Activated CD8-positive, alpha-beta T cell treated with anti-CD3 and anti-CD28 coated beads for 36 hours (primary cell): Measurements from ENCODE around the gene SF3A2. TPM values are rescaled to one million over a fixed set of nuclear protein-coding genes. Genes with fewer than 3 reads are reported as not detected.

Experiments
- ATAC-seq: fragments of 200-7000 bp; cut with Tn5 transposase; one replicate; pipeline ENCODE4 v1.10.0; 2021; ENCODE audit warnings: mild to moderate bottlenecking, moderate library complexity
- CTCF ChIA-PET: fragments of 350-600 bp; sonication (Branson Sonifier 250); formaldehyde crosslinking; loops from one replicate; lab custom pipeline; 2021; ENCODE audit warnings: antibody characterized with exemption; lab: Charles Lee
- POLR2A ChIA-PET: fragments of 350-600 bp; sonication (Branson Sonifier 250); formaldehyde crosslinking; loops from one replicate; lab custom pipeline; 2021; ENCODE audit warnings: antibody characterized with exemption; lab: Charles Lee
- DNase-seq: peaks from one replicate; pipeline ENCODE4 v3.0.0-alpha.2; 2020
- H3K27ac Mint-ChIP-seq: one replicate; pipeline ENCODE4 v1.8.0; 2021; ENCODE audit warnings: mild to moderate bottlenecking, mixed read lengths
- H3K27me3 Mint-ChIP-seq: one replicate; pipeline ENCODE4 v1.8.0; 2021; ENCODE audit warnings: mixed read lengths
- H3K36me3 Mint-ChIP-seq: one replicate; pipeline ENCODE4 v1.8.0; 2021; ENCODE audit warnings: low read depth, mixed read lengths
- H3K4me1 Mint-ChIP-seq: one replicate; pipeline ENCODE4 v1.8.0; 2021; ENCODE audit warnings: low read depth, mixed read lengths
- H3K4me3 Mint-ChIP-seq: one replicate; pipeline ENCODE4 v1.8.0; 2021; ENCODE audit warnings: mild to moderate bottlenecking, moderate library complexity, mixed read lengths
- H3K9me3 Mint-ChIP-seq: one replicate; pipeline ENCODE4 v1.8.0; 2021; ENCODE audit warnings: mixed read lengths
- CTCF ChIP-seq: fragments of 200-600 bp; IDR thresholded peaks from one replicate; pipeline ENCODE4 v1.8.0; 2022; ENCODE audit warnings: antibody characterized with exemption, mild to moderate bottlenecking
- intact Hi-C: fragments of 100-400 bp; cut with micrococcal nuclease; formaldehyde crosslinking; loops from one replicate; pipeline ENCODE4 v1.10.0; 2022
- total RNA-seq, 2 experiments: library from RNA; stranded (reverse); gene quantifications; one replicate each; pipeline ENCODE4 v1.2.3, GENCODE V29; 2021

The SF3A2 gene
- total RNA-seq, 2 experiments from 2014 or later, result 157 to 163 TPM

GRCh38 chr19:2269244-2270156 is 32.9 kb downstream of the SF3A2 start:
- no peaks in the 10 kb centered on the region for H3K27me3 Mint-ChIP-seq
- peaks cover 35% of the 10 kb centered on the region for H3K4me1 Mint-ChIP-seq
- H3K9me3 Mint-ChIP-seq, result no peaks in the 10 kb centered on the region
- H3K36me3 Mint-ChIP-seq, result peaks cover 39% of the 10 kb centered on the region
- H3K27ac Mint-ChIP-seq, result peak overlapping the region; percentile 90
- intact Hi-C loops, result loop anchor here (2.0 kb wide), 1 partner anchor 31 kb away; no protein-coding TSS in a partner anchor
- peak overlapping the region; percentile 85 for H3K4me3 Mint-ChIP-seq
- CTCF ChIA-PET, result interaction anchor here (0.8 to 0.9 kb wide), 2 partner anchors 11 to 15 kb away, joined by 3 to 5 read pairs; no protein-coding TSS in a partner anchor
- no peak for TF ChIP-seq CTCF
- peak; percentile 98 for DNase-seq
- POLR2A ChIA-PET, result interaction anchor here (0.6 to 11.0 kb wide), 24 partner anchors 9 to 1095 kb away, joined by 3 to 102 read pairs (median 4); partner anchors contain the start of genes AMH, GADD45B, IZUMO4 and JSRP1
- ATAC-seq, result peak; percentile 80

GRCh38 chr19:2270157-2270422 is 33.5 kb downstream of the SF3A2 start:
- intact Hi-C loops, result loop anchor here (2.0 kb wide), 1 partner anchor 31 kb away; no protein-coding TSS in a partner anchor
- Mint-ChIP-seq H3K4me1 (peaks cover 38% of the 10 kb centered on the region), H3K4me3 (peak overlapping the region; percentile 85), H3K27ac (peak overlapping the region; percentile 90), H3K9me3 (no peaks in the 10 kb centered on the region), H3K27me3 (no peaks in the 10 kb centered on the region), H3K36me3 (peaks cover 42% of the 10 kb centered on the region)
- CTCF ChIA-PET, result interaction anchor here (0.8 to 2.7 kb wide), 3 partner anchors 8 to 16 kb away, joined by 3 to 9 read pairs (median 5); no protein-coding TSS in a partner anchor
- ATAC-seq (no peak), DNase-seq (no peak)
- POLR2A ChIA-PET, result interaction anchor here (0.6 to 11.0 kb wide), 26 partner anchors 9 to 1094 kb away, joined by 3 to 102 read pairs (median 4); partner anchors contain the start of genes AMH, GADD45B, IZUMO4 and JSRP1
- TF ChIP-seq CTCF, result no peak

DNA sequence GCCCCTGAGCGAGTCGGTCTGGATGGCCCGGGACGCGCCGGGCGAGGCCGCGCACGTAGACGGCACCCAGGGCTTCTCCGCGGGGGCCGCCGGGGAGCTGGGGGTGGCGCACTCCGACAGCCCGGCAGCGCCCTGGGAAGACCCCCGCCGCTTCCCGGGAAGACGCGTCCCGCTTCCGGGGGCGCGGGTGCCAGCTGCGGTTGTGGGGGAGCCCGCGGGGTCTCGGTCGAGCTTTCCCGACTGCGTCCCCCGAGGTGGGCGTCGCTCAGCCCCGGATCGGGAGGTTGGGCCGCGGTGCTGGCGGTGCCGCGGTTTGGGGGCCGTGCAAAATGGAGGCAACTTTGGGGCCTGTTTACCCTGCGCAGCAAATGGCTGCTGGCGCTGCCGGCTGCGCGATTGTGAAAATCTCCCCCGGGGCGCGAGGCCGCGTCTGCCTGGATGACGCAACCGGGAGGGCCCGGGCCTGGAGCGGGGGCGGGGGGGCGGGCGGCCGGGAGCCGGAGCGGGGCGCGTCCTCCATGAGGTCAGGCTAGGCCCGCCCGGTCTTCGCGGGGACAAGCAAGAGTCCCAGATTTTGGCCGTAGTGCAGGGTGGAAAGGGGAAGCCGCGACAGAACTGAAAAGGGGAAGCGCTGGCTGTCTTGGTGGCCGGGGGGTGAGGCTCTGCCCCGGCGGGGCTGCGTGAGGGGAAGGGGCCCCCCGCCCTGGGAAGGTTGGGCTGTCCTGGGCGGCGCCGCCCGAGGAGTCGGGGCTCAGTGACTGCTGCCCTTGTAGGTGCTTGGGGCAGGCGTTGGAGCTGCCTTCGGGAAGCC is 34.0 kb downstream of the SF3A2 start:
- intact Hi-C loops, result loop anchor here (2.0 kb wide), 1 partner anchor 32 kb away; no protein-coding TSS in a partner anchor
- TF ChIP-seq CTCF, result no peak
- no peaks in the 10 kb centered on the region for H3K9me3 Mint-ChIP-seq
- peak; percentile 20 for ATAC-seq
- H3K36me3 Mint-ChIP-seq, result peaks cover 42% of the 10 kb centered on the region
- peak; percentile 83 for DNase-seq
- H3K27me3 Mint-ChIP-seq, result no peaks in the 10 kb centered on the region
- CTCF ChIA-PET, result interaction anchor here (0.8 to 2.7 kb wide), 3 partner anchors 9 to 17 kb away, joined by 3 to 9 read pairs (median 5); no protein-coding TSS in a partner anchor
- POLR2A ChIA-PET, result interaction anchor here (0.6 to 11.0 kb wide), 28 partner anchors 8 to 1094 kb away, joined by 3 to 102 read pairs (median 4); partner anchors contain the start of genes AMH, GADD45B, JSRP1 and LMNB2
- peaks cover 39% of the 10 kb centered on the region for H3K4me1 Mint-ChIP-seq
- peak overlapping the region; percentile 85 for H3K4me3 Mint-ChIP-seq
- H3K27ac Mint-ChIP-seq, result peak overlapping the region; percentile 90

- ChIA-PET CTCF (interaction anchor here (1.6 to 4.9 kb wide), 6 partner anchors 9 to 122 kb away, joined by 3 to 29 read pairs (median 10); partner anchors contain the start of gene PLEKHJ1), POLR2A (interaction anchor here (0.8 to 11.0 kb wide), 14 partner anchors 12 to 422 kb away, joined by 3 to 102 read pairs (median 4); partner anchors contain the start of genes AMH, JSRP1, LMNB2 and PLEKHJ1)
- Mint-ChIP-seq H3K27ac (peak overlapping the region; percentile 90), H3K4me3 (peak overlapping the region; percentile 85), H3K36me3 (peaks cover 42% of the 10 kb centered on the region), H3K27me3 (no peaks in the 10 kb centered on the region), H3K4me1 (peaks cover 36% of the 10 kb centered on the region), H3K9me3 (no peaks in the 10 kb centered on the region)
- ATAC-seq (no peak), DNase-seq (no peak)
- TF ChIP-seq CTCF, result no peak
- intact Hi-C loops, result loop anchor here (2.0 kb wide), 1 partner anchor 33 kb away; no protein-coding TSS in a partner anchor
Measured at GRCh38 chr19:2271234-2272103, 34.8 kb downstream of the SF3A2 start.
